Loucy (cell line): ENCODE measurements around the gene MYADML2.

Experiments
- H2AFZ ChIP-seq: fragments of 200-600 bp; sonication (generic); 2 replicates; pipeline ENCODE4 v1.6.0; 2016; ENCODE audit warnings: antibody characterized with exemption, mild to moderate bottlenecking, low read length, moderate library complexity
- H3F3A ChIP-seq: fragments of 200-600 bp; 2 replicates; pipeline ENCODE4 v1.6.0; 2016; ENCODE audit warnings: antibody characterized with exemption, low read depth, mild to moderate bottlenecking
- H3K27me3 ChIP-seq: fragments of 200-600 bp; sonication (generic); 2 replicates; pipeline ENCODE4 v1.6.1; 2014; ENCODE audit warnings: low read length, mild to moderate bottlenecking; ENCODE audit not compliant: insufficient read depth, poor library complexity, severe bottlenecking
- H3K36me3 ChIP-seq: fragments of 200-600 bp; sonication (generic); 2 replicates; pipeline ENCODE4 v1.6.1; 2016; ENCODE audit warnings: low read length; ENCODE audit not compliant: insufficient read depth
- H3K4me1 ChIP-seq: fragments of 200-600 bp; sonication (generic); 2 replicates; pipeline ENCODE4 v1.5.1; 2014; ENCODE audit warnings: low read length, mild to moderate bottlenecking; ENCODE audit not compliant: insufficient read depth, poor library complexity, severe bottlenecking
- H3K4me2 ChIP-seq: fragments of 200-600 bp; sonication (generic); 2 replicates; pipeline ENCODE4 v1.6.0; 2014; ENCODE audit warnings: antibody characterized with exemption, low read length, low read depth, mild to moderate bottlenecking; ENCODE audit not compliant: poor library complexity, severe bottlenecking
- H3K4me3 ChIP-seq: fragments of 200-600 bp; sonication (generic); 2 replicates; pipeline ENCODE4 v1.5.1; 2014; ENCODE audit warnings: low read length, mild to moderate bottlenecking, mixed read lengths; ENCODE audit not compliant: poor library complexity, severe bottlenecking
- H3K79me2 ChIP-seq: fragments of 200-600 bp; sonication (generic); 2 replicates; pipeline ENCODE4 v1.6.1; 2014; ENCODE audit warnings: low read length; ENCODE audit not compliant: insufficient read depth
- H3K9ac ChIP-seq: fragments of 200-600 bp; sonication (generic); 2 replicates; pipeline ENCODE4 v1.6.0; 2014; ENCODE audit warnings: mild to moderate bottlenecking, low read depth, low read length, moderate library complexity; ENCODE audit not compliant: poor library complexity, severe bottlenecking
- H3K9me2 ChIP-seq: fragments of 200-600 bp; sonication (generic); replicated peaks from 2 replicates; pipeline ENCODE4 v1.6.1; 2016; ENCODE audit warnings: low read depth, low read length, mixed read lengths
- H3K9me3 ChIP-seq: fragments of 200-600 bp; sonication (generic); 2 replicates; pipeline ENCODE4 v1.6.1; 2014; ENCODE audit warnings: mild to moderate bottlenecking, antibody characterized with exemption, low read length, low read depth; ENCODE audit not compliant: insufficient read depth
- H4K20me1 ChIP-seq: fragments of 200-600 bp; sonication (generic); 2 replicates; pipeline ENCODE4 v1.6.0; 2014; ENCODE audit warnings: antibody characterized with exemption, low read length, mild to moderate bottlenecking; ENCODE audit not compliant: insufficient read depth, poor library complexity, severe bottlenecking
- EZH2phosphoT487 ChIP-seq: fragments of 200-600 bp; IDR thresholded peaks from 2 replicates; pipeline ENCODE4 v1.6.1; 2018; ENCODE audit warnings: antibody characterized with exemption, mild to moderate bottlenecking, moderate library complexity, borderline replicate concordance
- TF ChIP-seq, protein P1 (sequence below): fragments of 200-600 bp; sonication (generic); conservative IDR thresholded peaks from 2 replicates; pipeline ENCODE4 v1.5.1; 2014; ENCODE audit warnings: mild to moderate bottlenecking, antibody characterized with exemption, low read length

MYADML2 gene

DNA sequence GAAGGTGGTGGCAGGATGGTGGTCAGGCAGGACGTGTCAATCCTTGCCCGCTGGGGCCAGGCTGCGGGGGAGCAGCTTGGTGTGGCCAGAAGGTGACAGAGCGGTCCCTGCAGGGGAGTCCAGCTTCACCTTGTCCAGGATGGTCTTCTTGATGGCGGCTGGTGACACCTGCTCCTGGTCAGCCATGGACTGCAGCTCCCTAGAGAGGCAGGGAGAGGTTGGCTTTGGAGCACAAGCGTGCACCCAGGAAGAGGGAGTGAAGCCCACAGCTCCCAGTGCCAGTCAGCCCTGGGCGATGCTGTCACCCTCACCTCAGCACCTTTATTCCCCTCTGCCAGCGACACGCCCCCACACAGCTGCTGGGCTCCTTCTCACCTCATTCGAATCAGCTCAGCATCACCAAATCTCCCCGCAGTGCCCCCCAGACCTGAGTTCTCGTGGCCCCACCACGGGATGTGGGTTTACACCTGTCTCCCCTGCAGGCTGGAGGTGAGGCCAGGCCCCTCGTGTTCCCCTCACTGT lies 13.8 kb downstream of the MYADML2 start:
- peaks cover 6% of the 10 kb centered on the region; the same call in 1 of the 2 replicates for H3K79me2 ChIP-seq
- H3K9ac ChIP-seq: no peak overlapping the region
- H3K27me3 ChIP-seq: no peaks in the 10 kb centered on the region
- TF ChIP-seq, protein P1, sequence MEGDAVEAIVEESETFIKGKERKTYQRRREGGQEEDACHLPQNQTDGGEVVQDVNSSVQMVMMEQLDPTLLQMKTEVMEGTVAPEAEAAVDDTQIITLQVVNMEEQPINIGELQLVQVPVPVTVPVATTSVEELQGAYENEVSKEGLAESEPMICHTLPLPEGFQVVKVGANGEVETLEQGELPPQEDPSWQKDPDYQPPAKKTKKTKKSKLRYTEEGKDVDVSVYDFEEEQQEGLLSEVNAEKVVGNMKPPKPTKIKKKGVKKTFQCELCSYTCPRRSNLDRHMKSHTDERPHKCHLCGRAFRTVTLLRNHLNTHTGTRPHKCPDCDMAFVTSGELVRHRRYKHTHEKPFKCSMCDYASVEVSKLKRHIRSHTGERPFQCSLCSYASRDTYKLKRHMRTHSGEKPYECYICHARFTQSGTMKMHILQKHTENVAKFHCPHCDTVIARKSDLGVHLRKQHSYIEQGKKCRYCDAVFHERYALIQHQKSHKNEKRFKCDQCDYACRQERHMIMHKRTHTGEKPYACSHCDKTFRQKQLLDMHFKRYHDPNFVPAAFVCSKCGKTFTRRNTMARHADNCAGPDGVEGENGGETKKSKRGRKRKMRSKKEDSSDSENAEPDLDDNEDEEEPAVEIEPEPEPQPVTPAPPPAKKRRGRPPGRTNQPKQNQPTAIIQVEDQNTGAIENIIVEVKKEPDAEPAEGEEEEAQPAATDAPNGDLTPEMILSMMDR: no peak
- TF ChIP-seq EZH2phosphoT487: no peak
- H3K9me3 ChIP-seq: no peaks in the 10 kb centered on the region
- H3K9me2 ChIP-seq: no peaks in the 10 kb centered on the region
- H3K4me2 ChIP-seq: no peak overlapping the region
- no peak overlapping the region for H3K4me3 ChIP-seq
- no peaks in the 10 kb centered on the region for H3K4me1 ChIP-seq
- no peaks in the 10 kb centered on the region for H3K36me3 ChIP-seq
- no peaks in the 10 kb centered on the region for H4K20me1 ChIP-seq
- H3F3A ChIP-seq: no peaks in the 10 kb centered on the region
- no peak overlapping the region for H2AFZ ChIP-seq

DNA sequence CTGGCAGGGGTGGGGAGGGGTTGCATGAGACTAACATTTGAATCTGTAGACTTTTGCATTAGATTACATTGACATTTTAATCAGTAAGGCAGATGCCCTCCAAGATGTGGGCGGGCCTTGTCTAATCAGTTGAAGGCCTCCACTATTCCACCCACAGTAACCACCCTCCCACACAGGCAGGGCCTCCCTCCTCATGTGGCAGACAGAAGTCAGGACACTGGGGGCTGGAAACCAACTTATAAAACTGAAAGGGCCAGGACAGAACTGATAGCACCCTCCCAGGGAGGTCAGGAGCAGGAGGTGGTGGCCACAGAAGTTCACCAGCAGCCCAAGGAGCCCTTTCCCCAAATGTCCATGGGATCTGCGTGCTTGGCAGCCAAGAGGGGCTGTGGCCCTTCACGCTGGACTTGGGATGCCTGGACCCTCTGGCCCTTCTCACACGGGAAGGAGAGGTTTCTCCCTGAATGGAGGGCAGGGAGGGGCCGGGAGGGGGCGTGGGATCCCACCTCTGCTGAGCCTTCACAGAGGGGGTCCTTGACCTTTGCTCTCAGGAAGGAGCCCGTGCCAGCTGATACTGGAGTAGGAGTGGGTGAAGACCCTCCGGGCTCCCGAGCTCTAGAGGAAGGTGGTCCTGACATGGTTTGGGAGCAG lies 14.6 kb downstream of the MYADML2 start:
- Histone ChIP-seq H3K4me3 (no peak overlapping the region), H3K9me3 (no peaks in the 10 kb centered on the region), H3K9me2 (no peaks in the 10 kb centered on the region), H3K4me2 (no peak overlapping the region), H3F3A (no peaks in the 10 kb centered on the region), H3K4me1 (no peaks in the 10 kb centered on the region), H2AFZ (no peak overlapping the region), H4K20me1 (no peaks in the 10 kb centered on the region), H3K9ac (no peak overlapping the region), H3K36me3 (no peaks in the 10 kb centered on the region), H3K27me3 (no peaks in the 10 kb centered on the region), H3K79me2 (peaks cover 6% of the 10 kb centered on the region; the same call in 1 of the 2 replicates)
- TF ChIP-seq, protein P1: no peak
- TF ChIP-seq EZH2phosphoT487: no peak

DNA sequence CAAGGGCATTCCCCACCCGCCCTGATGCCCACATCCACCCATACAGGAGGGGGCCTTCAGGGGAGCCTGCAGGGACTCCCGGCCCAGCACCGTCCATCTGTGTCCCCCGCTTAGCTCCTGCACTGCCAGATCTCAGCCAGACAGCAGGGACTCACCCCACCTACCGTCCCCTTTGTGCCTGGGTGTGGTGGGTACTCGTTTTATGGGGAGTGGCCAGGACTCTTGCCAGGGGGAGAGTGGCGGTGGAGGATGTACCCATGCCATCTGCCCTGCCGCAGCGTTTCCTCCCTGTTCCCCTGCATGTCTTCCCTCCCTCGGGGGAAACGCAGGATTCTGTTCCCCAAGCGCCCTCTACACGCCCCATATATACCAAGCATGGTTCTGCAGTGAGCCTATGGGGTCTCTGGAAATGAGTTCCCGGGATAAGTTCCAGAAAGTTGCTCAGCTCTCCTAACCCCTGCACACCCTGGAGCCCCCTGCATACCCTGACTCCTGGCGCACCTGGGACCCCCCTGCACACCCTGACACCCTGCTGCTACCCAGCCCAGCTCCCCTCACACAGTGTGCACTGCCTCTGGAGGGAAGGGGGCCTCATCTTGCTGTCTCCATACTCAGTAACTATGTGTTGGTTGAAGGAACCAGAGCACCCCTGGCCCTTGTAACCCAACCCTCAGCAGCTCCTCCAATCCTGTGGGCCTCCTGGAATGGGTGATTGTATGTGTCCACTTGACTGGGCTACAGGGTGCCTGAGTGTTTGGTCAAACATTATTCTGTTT lies 15.3 kb downstream of the MYADML2 start:
- Histone ChIP-seq H3K9me2 (no peaks in the 10 kb centered on the region), H3K27me3 (no peaks in the 10 kb centered on the region), H3K36me3 (no peaks in the 10 kb centered on the region), H3F3A (no peaks in the 10 kb centered on the region), H3K4me2 (no peak overlapping the region), H3K79me2 (peaks cover 8% of the 10 kb centered on the region), H3K4me3 (no peak overlapping the region), H3K9me3 (no peaks in the 10 kb centered on the region), H2AFZ (no peak overlapping the region), H4K20me1 (no peaks in the 10 kb centered on the region), H3K9ac (no peak overlapping the region), H3K4me1 (peaks cover under 1% of the 10 kb centered on the region)
- TF ChIP-seq EZH2phosphoT487: no peak
- TF ChIP-seq, protein P1: no peak
